CD14-positive monocyte (primary cell): Measurements from ENCODE around the gene VSIG1. TPM values are rescaled to one million over a fixed set of nuclear protein-coding genes. Genes with fewer than 3 reads are reported as not detected.

Experiments used
- DNase-seq, 3 donors: peaks; one replicate each; pipeline ENCODE4 v3.0.0-alpha.2; 2011 to 2022
- H2AFZ ChIP-seq: 2 replicates; pipeline ENCODE4 v1.6.0; 2012; ENCODE audit warnings: mild to moderate bottlenecking, low read depth, low read length, inconsistent platforms; ENCODE audit not compliant: insufficient read depth, poor library complexity, severe bottlenecking
- H3K27ac ChIP-seq, 2 donors: 1 replicate in 1 of 2; 2 replicates in 1 of 2; pipeline ENCODE4 v1.5.1; 2012 to 2013; ENCODE audit warnings: low read length in 2 of 2, control low read depth in 1 of 2, inconsistent platforms in 1 of 2, low read depth in 1 of 2, mild to moderate bottlenecking in 1 of 2
- H3K27me3 ChIP-seq, 2 donors: one replicate each; pipeline versions ENCODE4 v1.6.0 to v1.6.1; 2011 to 2013; ENCODE audit warnings: low read length in 2 of 2; ENCODE audit not compliant: control insufficient read depth in 2 of 2, insufficient read depth in 2 of 2
- H3K36me3 ChIP-seq, 2 donors: replicated peaks in 1 of 2; 1 replicate in 1 of 2; 2 replicates in 1 of 2; pipeline versions ENCODE4 v1.5.1 to v1.6.1; 2012 to 2013; ENCODE audit warnings: low read length in 2 of 2, control low read depth in 1 of 2, inconsistent platforms in 1 of 2, mild to moderate bottlenecking in 1 of 2; ENCODE audit not compliant: insufficient read depth in 2 of 2, control insufficient read depth in 1 of 2
- H3K4me1 ChIP-seq, 2 donors: 1 replicate in 1 of 2; 2 replicates in 1 of 2; pipeline versions ENCODE4 v1.5.1 to v1.6.1; 2012 to 2013; ENCODE audit warnings: low read length in 2 of 2, control low read depth in 1 of 2, inconsistent platforms in 1 of 2, mild to moderate bottlenecking in 1 of 2, moderate library complexity in 1 of 2; ENCODE audit not compliant: insufficient read depth in 2 of 2, control insufficient read depth in 1 of 2
- H3K4me2 ChIP-seq: replicated peaks from 2 replicates; pipeline ENCODE3; 2012; ENCODE audit warnings: low read length, moderate library complexity, mild to moderate bottlenecking; ENCODE audit not compliant: poor library complexity, severe bottlenecking; ENCODE audit errors: extremely low read depth
- H3K4me3 ChIP-seq, 3 experiments: fragments of 200-600 bp in 1 of 3; sonication (generic) in 1 of 3; replicated peaks in 1 of 3; 1 replicate in 2 of 3; 2 replicates in 1 of 3; pipeline ENCODE4 v1.5.1; 2011 to 2013; ENCODE audit warnings: low read length in 3 of 3, mild to moderate bottlenecking in 3 of 3, control low read depth in 2 of 3, low read depth in 2 of 3, inconsistent platforms in 1 of 3, moderate library complexity in 1 of 3
- H3K79me2 ChIP-seq: 2 replicates; pipeline ENCODE4 v1.6.0; 2012; ENCODE audit warnings: mild to moderate bottlenecking, control low read depth, inconsistent platforms, low read length, moderate library complexity; ENCODE audit not compliant: insufficient read depth
- H3K9ac ChIP-seq: 2 replicates; pipeline ENCODE4 v1.6.0; 2017; ENCODE audit warnings: low read length, mild to moderate bottlenecking; ENCODE audit not compliant: insufficient read depth, poor library complexity, severe bottlenecking
- H3K9me3 ChIP-seq, 2 donors: replicated peaks in 1 of 2; 1 replicate in 1 of 2; 2 replicates in 1 of 2; pipeline versions ENCODE4 v1.5.1 to v1.6.1; 2012 to 2013; ENCODE audit warnings: low read length in 2 of 2, control low read depth in 1 of 2; ENCODE audit not compliant: control insufficient read depth in 1 of 2, insufficient read depth in 1 of 2
- H4K20me1 ChIP-seq: 2 replicates; pipeline ENCODE4 v1.6.0; 2012; ENCODE audit warnings: mild to moderate bottlenecking, low read length, control low read depth, moderate library complexity; ENCODE audit not compliant: insufficient read depth
- H3K27ac Mint-ChIP-seq, 7 donors: one replicate each; pipeline ENCODE4 v1.8.0; 2020; ENCODE audit warnings: mild to moderate bottlenecking in 7 of 7, mixed read lengths in 7 of 7, moderate library complexity in 6 of 7, inconsistent platforms in 2 of 7
- H3K27me3 Mint-ChIP-seq, 3 donors: one replicate each; pipeline ENCODE4 v1.8.0; 2021 to 2022; ENCODE audit warnings: low read depth in 3 of 3, mild to moderate bottlenecking in 3 of 3, mixed read lengths in 3 of 3, moderate library complexity in 3 of 3, inconsistent platforms in 1 of 3
- H3K36me3 Mint-ChIP-seq, 2 donors: one replicate each; pipeline ENCODE4 v1.8.0; 2020; ENCODE audit warnings: mixed read lengths in 2 of 2, inconsistent platforms in 1 of 2, mild to moderate bottlenecking in 1 of 2
- H3K4me1 Mint-ChIP-seq: one replicate; pipeline ENCODE4 v1.8.0; 2020; ENCODE audit warnings: mild to moderate bottlenecking, mixed read lengths
- H3K4me3 Mint-ChIP-seq, 2 donors: one replicate each; pipeline ENCODE4 v1.8.0; 2020; ENCODE audit warnings: mild to moderate bottlenecking in 2 of 2, mixed read lengths in 2 of 2, moderate library complexity in 1 of 2
- H3K9me3 Mint-ChIP-seq, 7 donors: one replicate each; pipeline ENCODE4 v1.8.0; 2020 to 2022; ENCODE audit warnings: mixed read lengths in 7 of 7, mild to moderate bottlenecking in 6 of 7, moderate library complexity in 6 of 7, inconsistent platforms in 2 of 7
- WGBS: methylation state at CpG from one replicate; pipeline ENCODE4 v1.1.5; 2013; ENCODE audit warnings: missing lambda C conversion rate; ENCODE audit not compliant: insufficient coverage; 5-methylcytosine and 5-hydroxymethylcytosine counted together
- intact Hi-C, 2 donors: fragments of 100-400 bp; cut with micrococcal nuclease; formaldehyde crosslinking; loops; one replicate each; pipeline versions ENCODE4 v1.15.0 to v1.15.1; 2023
- polyA plus RNA-seq, 3 donors: library from polyadenylated mRNA; depleted of rRNA in 1 of 3; unstranded in 2 of 3; stranded (reverse) in 1 of 3; fragments of 300-500 nt in 2 of 3; fragments of >200 nt in 1 of 3; fragmentation: Illumina TruSeq in 2 of 3; gene quantifications; 1 replicate in 2 of 3; 2 replicates in 1 of 3; pipeline ENCODE4 v1.2.3, GENCODE V29; 2012 to 2021
- TF ChIP-seq, protein P1 (sequence below): fragments of 200-600 bp; IDR thresholded peaks from one replicate; pipeline ENCODE4 v1.8.0; 2022; ENCODE audit warnings: antibody characterized with exemption, mild to moderate bottlenecking

The VSIG1 gene
- polyA plus RNA-seq, 3 donors: not detected

DNA sequence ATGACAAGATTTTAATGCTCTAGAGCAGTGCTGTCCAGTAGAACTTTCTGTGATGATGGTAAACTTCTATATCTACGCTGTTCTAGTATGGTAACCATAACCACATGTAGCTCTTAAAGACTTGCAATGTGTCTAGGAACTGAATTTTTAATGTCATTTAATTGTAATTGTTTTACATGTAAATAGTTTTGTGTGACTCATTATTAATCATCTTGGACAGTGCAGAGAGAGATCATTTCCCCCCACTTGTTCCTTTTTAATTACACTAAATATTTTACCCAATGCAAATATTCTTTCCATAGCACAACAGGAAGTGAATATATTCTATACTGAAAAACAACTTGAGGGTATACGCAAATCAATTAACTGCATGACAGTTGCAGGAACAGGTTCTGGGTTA is 52.5 kb downstream of the VSIG1 start:
- intact Hi-C loops: no loop called here

DNA sequence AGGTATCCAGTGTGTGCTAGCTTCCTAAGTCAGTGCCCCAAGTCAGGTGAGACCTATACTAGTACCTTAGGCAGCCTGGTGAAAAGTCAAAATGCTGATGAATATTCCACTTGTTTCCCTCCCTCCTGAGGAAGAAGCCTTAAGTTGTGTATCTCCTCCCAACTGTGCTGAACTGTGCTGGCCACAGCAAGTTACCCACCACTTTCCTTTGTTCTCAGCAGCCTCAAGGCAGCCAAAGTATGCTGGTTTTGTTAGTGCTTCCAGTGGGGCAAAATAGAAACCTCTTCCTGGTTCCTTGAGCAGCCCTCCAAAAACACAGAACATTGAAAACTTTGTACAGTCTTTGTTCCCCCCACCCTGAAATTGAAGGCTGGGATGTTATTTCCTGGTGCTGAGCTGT is 60.6 kb downstream of the VSIG1 start:
- no peak overlapping the region for H3K4me3 ChIP-seq
- H3K79me2 ChIP-seq: no peaks in the 10 kb centered on the region
- intact Hi-C loops: no loop called here
- H3K4me1 ChIP-seq: no peaks in the 10 kb centered on the region
- H3K36me3 ChIP-seq: no peaks in the 10 kb centered on the region
- no peaks in the 10 kb centered on the region for H4K20me1 ChIP-seq
- Mint-ChIP-seq H3K4me1 (no peaks in the 10 kb centered on the region), H3K36me3 (peaks cover 2 to 5% of the 10 kb centered on the region in 2 donors), H3K27ac (no peak overlapping the region), H3K27me3 (peaks cover 0 to 4% (median 0%) of the 10 kb centered on the region in 3 donors), H3K4me3 (no peak overlapping the region), H3K9me3 (peaks cover 0 to 5% (median 3%) of the 10 kb centered on the region in 7 donors)
- H3K9me3 ChIP-seq: no peaks in the 10 kb centered on the region
- no peaks in the 10 kb centered on the region for H3K27me3 ChIP-seq
- H2AFZ ChIP-seq: no peak overlapping the region
- no peak for DNase-seq
- TF ChIP-seq, protein P1, sequence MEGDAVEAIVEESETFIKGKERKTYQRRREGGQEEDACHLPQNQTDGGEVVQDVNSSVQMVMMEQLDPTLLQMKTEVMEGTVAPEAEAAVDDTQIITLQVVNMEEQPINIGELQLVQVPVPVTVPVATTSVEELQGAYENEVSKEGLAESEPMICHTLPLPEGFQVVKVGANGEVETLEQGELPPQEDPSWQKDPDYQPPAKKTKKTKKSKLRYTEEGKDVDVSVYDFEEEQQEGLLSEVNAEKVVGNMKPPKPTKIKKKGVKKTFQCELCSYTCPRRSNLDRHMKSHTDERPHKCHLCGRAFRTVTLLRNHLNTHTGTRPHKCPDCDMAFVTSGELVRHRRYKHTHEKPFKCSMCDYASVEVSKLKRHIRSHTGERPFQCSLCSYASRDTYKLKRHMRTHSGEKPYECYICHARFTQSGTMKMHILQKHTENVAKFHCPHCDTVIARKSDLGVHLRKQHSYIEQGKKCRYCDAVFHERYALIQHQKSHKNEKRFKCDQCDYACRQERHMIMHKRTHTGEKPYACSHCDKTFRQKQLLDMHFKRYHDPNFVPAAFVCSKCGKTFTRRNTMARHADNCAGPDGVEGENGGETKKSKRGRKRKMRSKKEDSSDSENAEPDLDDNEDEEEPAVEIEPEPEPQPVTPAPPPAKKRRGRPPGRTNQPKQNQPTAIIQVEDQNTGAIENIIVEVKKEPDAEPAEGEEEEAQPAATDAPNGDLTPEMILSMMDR: no peak
- no peak overlapping the region for H3K27ac ChIP-seq
- no peak overlapping the region for H3K4me2 ChIP-seq
- no peak overlapping the region for H3K9ac ChIP-seq

More for the DNA sequence above, 52.5 kb downstream of the VSIG1 start:
- TF ChIP-seq, protein P1: no peak
- no peaks in the 10 kb centered on the region for H3K27me3 ChIP-seq
- no peaks in the 10 kb centered on the region for H3K79me2 ChIP-seq
- H3K27ac ChIP-seq: no peak overlapping the region
- no peak for DNase-seq
- no peaks in the 10 kb centered on the region for H3K36me3 ChIP-seq
- H4K20me1 ChIP-seq: no peaks in the 10 kb centered on the region
- Mint-ChIP-seq H3K4me1 (peaks cover 2% of the 10 kb centered on the region), H3K36me3 (peaks cover 0 to 2% of the 10 kb centered on the region in 2 donors), H3K27ac (no peak overlapping the region), H3K9me3 (no peaks in the 10 kb centered on the region), H3K27me3 (no peaks in the 10 kb centered on the region), H3K4me3 (no peak overlapping the region)
- no peaks in the 10 kb centered on the region for H3K9me3 ChIP-seq
- H3K9ac ChIP-seq: no peak overlapping the region
- H3K4me1 ChIP-seq: peaks cover 0 to under 1% of the 10 kb centered on the region in 2 donors
- no peak overlapping the region for H2AFZ ChIP-seq
- H3K4me2 ChIP-seq: no peak overlapping the region
- no CpG with 5 or more reads among the region's 2 CpGs for WGBS
- H3K4me3 ChIP-seq: no peak overlapping the region
